HCT116 (cell line): ENCODE results near the gene ALX4. TPM values are rescaled to one million over a fixed set of nuclear protein-coding genes. Genes with fewer than 3 reads are reported as not detected.

Experiments
- ATAC-seq: fragments of 200-7000 bp; cut with Tn5 transposase; 2 replicates; pipeline ENCODE4 v1.9.1; 2020; ENCODE audit warnings: mild to moderate bottlenecking, moderate library complexity
- BruUV-seq: library from RNA; stranded (reverse); fragments of 400-500 nt; replicated peaks from 2 replicates; lab custom pipeline; 2021; lab: Mats Ljungman, UMichigan
- CTCF ChIA-PET: fragments of 300-600 bp; sonication (Branson Sonifier 250); formaldehyde crosslinking; loops from one replicate; lab custom pipeline; 2021; ENCODE audit warnings: antibody characterized with exemption; lab: Charles Lee
- POLR2A ChIA-PET: fragments of 300-600, 350-600 bp; sonication (Branson Sonifier 250); formaldehyde crosslinking; loops from one replicate; lab custom pipeline; 2021; ENCODE audit warnings: antibody characterized with exemption; lab: Charles Lee
- RAD21 ChIA-PET, 2 experiments: fragments of 300-600 bp; sonication (Branson Sonifier 250); formaldehyde crosslinking; loops; one replicate each; lab custom pipeline; 2023; ENCODE audit warnings: low total read pairs in 2 of 2; ENCODE audit not compliant: uncharacterized antibody in 2 of 2, unreplicated experiment in 2 of 2, low non-redundant PET in 1 of 2; lab: Charles Lee
- DNase-seq: peaks from one replicate; pipeline ENCODE4 v3.0.0-alpha.2; 2010; ENCODE audit warnings: low read depth, low spot score
- H2AFZ ChIP-seq: fragments of 200-600 bp; shearing (Covaris generic), sonication (generic); 2 replicates; pipeline ENCODE4 v1.6.1; 2017; ENCODE audit warnings: low read depth, mixed run types, mixed read lengths, antibody characterized with exemption, low read length; ENCODE audit not compliant: poor library complexity, severe bottlenecking
- H3K27ac ChIP-seq: 2 replicates; pipeline ENCODE4 v1.5.1; 2012; ENCODE audit warnings: low read depth, low read length
- H3K27me3 ChIP-seq: fragments of 200-600 bp; sonication (generic); 2 replicates; pipeline ENCODE4 v1.6.1; 2016; ENCODE audit warnings: mixed run types, low read length, mixed read lengths; ENCODE audit not compliant: insufficient read depth
- H3K36me3 ChIP-seq, 2 experiments: fragments of 200-500 bp in 1 of 2; fragments of 200-600 bp in 1 of 2; sonication (Bioruptor generic) in 1 of 2; sonication (generic) in 1 of 2; 2 replicates each; pipeline versions ENCODE4 v1.5.1 to v1.6.1; 2014 to 2016; ENCODE audit warnings: low read length in 2 of 2, inconsistent platforms in 1 of 2, mixed read lengths in 1 of 2, mixed run types in 1 of 2; ENCODE audit not compliant: insufficient read depth in 2 of 2, control insufficient read depth in 1 of 2
- H3K4me1 ChIP-seq, 2 experiments: fragments of 200-600 bp in 1 of 2; sonication (generic) in 1 of 2; 2 replicates each; pipeline versions ENCODE4 v1.5.1 to v1.6.1; 2012 to 2017; ENCODE audit warnings: low read length in 2 of 2, inconsistent platforms in 1 of 2, mild to moderate bottlenecking in 1 of 2, mixed read lengths in 1 of 2, mixed run types in 1 of 2, moderate library complexity in 1 of 2; ENCODE audit not compliant: insufficient read depth in 2 of 2, control insufficient read depth in 1 of 2
- H3K4me2 ChIP-seq: fragments of 200-600 bp; sonication (generic); 2 replicates; pipeline ENCODE4 v1.6.1; 2017; ENCODE audit warnings: mixed run types, low read length, mixed read lengths
- H3K4me3 ChIP-seq, 2 experiments: fragments of 200-600 bp in 1 of 2; sonication (generic) in 1 of 2; replicated peaks in 1 of 2; 2 replicates each; pipeline ENCODE4 v1.5.1; 2011 to 2016; ENCODE audit warnings: low read length in 2 of 2, control low read depth in 1 of 2, low read depth in 1 of 2, mild to moderate bottlenecking in 1 of 2, mixed read lengths in 1 of 2, mixed run types in 1 of 2
- H3K79me2 ChIP-seq: fragments of 200-600 bp; sonication (generic); 2 replicates; pipeline ENCODE4 v1.6.1; 2017; ENCODE audit warnings: mild to moderate bottlenecking, mixed run types, low read length, moderate library complexity, mixed read lengths; ENCODE audit not compliant: insufficient read depth
- H3K9ac ChIP-seq: fragments of 200-600 bp; sonication (generic); 2 replicates; pipeline ENCODE4 v1.6.1; 2016; ENCODE audit warnings: low read length, mixed read lengths
- H3K9me2 ChIP-seq: fragments of 200-600 bp; sonication (generic), shearing (Covaris generic); 2 replicates; pipeline ENCODE4 v1.6.1; 2017; ENCODE audit warnings: mixed run types, mild to moderate bottlenecking, moderate library complexity; ENCODE audit not compliant: insufficient read depth
- H3K9me3 ChIP-seq, 2 experiments: fragments of 200-500 bp in 1 of 2; fragments of 200-600 bp in 1 of 2; sonication (Bioruptor generic) in 1 of 2; sonication (generic) in 1 of 2; 2 replicates each; pipeline ENCODE4 v1.6.1; 2014 to 2017; ENCODE audit warnings: low read length in 2 of 2, mixed read lengths in 2 of 2, inconsistent platforms in 1 of 2, low read depth in 1 of 2, mild to moderate bottlenecking in 1 of 2, mixed run types in 1 of 2, moderate library complexity in 1 of 2; ENCODE audit not compliant: control insufficient read depth in 1 of 2, insufficient read depth in 1 of 2
- H4K20me1 ChIP-seq: fragments of 200-600 bp; sonication (generic), shearing (Covaris generic); 2 replicates; pipeline ENCODE4 v1.6.1; 2017; ENCODE audit warnings: mixed run types, mild to moderate bottlenecking, moderate library complexity; ENCODE audit not compliant: insufficient read depth
- ELF1 ChIP-seq: IDR thresholded peaks from 2 replicates; pipeline ENCODE4 v1.6.1; 2012; ENCODE audit warnings: low read depth, borderline replicate concordance
- EZH2 ChIP-seq: fragments of 200-600 bp; sonication (generic); IDR thresholded peaks from 2 replicates; pipeline ENCODE4 v1.6.1; 2017; ENCODE audit warnings: antibody characterized with exemption, mixed run types
- EZH2phosphoT487 ChIP-seq: fragments of 200-600 bp; IDR thresholded peaks from 2 replicates; pipeline ENCODE4 v1.6.1; 2018; ENCODE audit warnings: antibody characterized with exemption, borderline replicate concordance
- JUND ChIP-seq: IDR thresholded peaks from 2 replicates; pipeline ENCODE4 v1.6.1; 2012
- MAX ChIP-seq: IDR thresholded peaks from 2 replicates; pipeline ENCODE4 v1.6.1; 2012
- POLR2A ChIP-seq: IDR thresholded peaks from 2 replicates; pipeline ENCODE4 v1.7.0; 2011; ENCODE audit warnings: borderline replicate concordance; ENCODE audit not compliant: insufficient read depth, insufficient read length; ENCODE audit errors: extremely low read depth
- POLR2AphosphoS5 ChIP-seq: IDR thresholded peaks from 2 replicates; pipeline ENCODE4 v1.6.1; 2011; ENCODE audit warnings: mild to moderate bottlenecking, low read depth, low read length, moderate library complexity
- RAD21 ChIP-seq: IDR thresholded peaks from 2 replicates; pipeline ENCODE4 v1.6.1; 2012; ENCODE audit warnings: low read depth, mild to moderate bottlenecking
- REST ChIP-seq: IDR thresholded peaks from 2 replicates; pipeline ENCODE4 v1.6.1; 2012; ENCODE audit warnings: low read depth
- SIN3A ChIP-seq: IDR thresholded peaks from 2 replicates; pipeline ENCODE4 v1.6.1; 2012; ENCODE audit warnings: low read depth
- SP1 ChIP-seq: IDR thresholded peaks from 2 replicates; pipeline ENCODE4 v1.6.1; 2012; ENCODE audit warnings: low read depth
- TCF7L2 ChIP-seq: IDR thresholded peaks from 2 replicates; pipeline ENCODE4 v1.7.0; 2011; ENCODE audit warnings: borderline replicate concordance, inconsistent platforms; ENCODE audit not compliant: insufficient read depth, insufficient read length; ENCODE audit errors: extremely low read depth
- YY1 ChIP-seq: IDR thresholded peaks from 2 replicates; pipeline ENCODE4 v1.6.1; 2011; ENCODE audit warnings: low read length, low read depth, moderate library complexity, mild to moderate bottlenecking; ENCODE audit not compliant: insufficient replicate concordance; ENCODE audit errors: extremely low read depth
- intact Hi-C: fragments of 100-400 bp; cut with micrococcal nuclease; formaldehyde crosslinking; loops from 2 replicates; pipeline ENCODE4 v1.10.0; 2022
- total RNA-seq: library from RNA; stranded (reverse); gene quantifications from one replicate; pipeline ENCODE4 v1.2.1, GENCODE V29; 2021; ENCODE audit not compliant: unreplicated experiment
- TF ChIP-seq, protein P1 (sequence below): IDR thresholded peaks from 2 replicates; pipeline ENCODE4 v1.6.1; 2012

ALX4 gene
- total RNA-seq, 1 experiment from 2014 or later: not detected

DNA sequence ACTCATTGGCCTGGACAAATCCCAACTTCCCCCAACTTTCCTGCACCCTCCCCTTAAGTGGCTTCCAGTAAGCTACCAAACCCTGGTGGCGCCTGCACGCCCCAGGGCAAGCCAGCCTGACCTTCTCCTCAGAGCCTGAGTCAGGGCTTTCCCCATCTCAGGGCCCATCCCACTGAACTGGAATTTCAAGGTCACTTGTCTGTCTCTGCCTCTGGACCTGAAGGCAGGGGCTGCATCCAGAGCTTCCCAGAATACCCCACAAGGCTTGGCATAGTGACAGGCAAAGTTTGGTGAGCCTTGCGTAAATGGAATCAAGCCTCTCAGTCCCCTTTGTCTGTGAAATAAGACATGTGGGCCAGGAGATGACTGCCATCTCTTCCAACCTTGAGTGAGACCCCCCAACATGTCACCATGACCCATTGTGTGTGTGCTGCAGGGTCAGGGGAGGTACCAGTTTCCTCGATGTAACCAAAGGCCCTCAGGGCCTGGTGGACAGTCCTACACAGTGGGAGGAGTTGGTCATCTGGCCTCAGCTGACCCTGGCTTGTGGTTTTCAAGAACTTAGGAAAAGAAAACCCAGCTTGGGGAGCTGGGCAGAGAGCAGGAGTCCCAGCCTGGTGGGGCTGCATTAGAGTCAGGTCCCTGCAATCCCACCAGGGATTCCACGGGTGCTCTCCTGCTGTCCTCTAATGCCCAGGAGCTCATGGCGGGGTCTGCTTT is 8.9 kb downstream of the ALX4 start:
- Histone ChIP-seq H3K27ac (no peak overlapping the region), H3K9ac (no peak overlapping the region), H3K9me2 (no peaks in the 10 kb centered on the region), H3K36me3 (no peaks in the 10 kb centered on the region), H3K4me2 (no peak overlapping the region), H3K79me2 (no peaks in the 10 kb centered on the region), H3K4me3 (no peak overlapping the region), H3K4me1 (peaks cover 2 to 21% of the 10 kb centered on the region in 2 experiments), H2AFZ (no peak overlapping the region), H4K20me1 (no peaks in the 10 kb centered on the region), H3K27me3 (no peaks in the 10 kb centered on the region), H3K9me3 (no peaks in the 10 kb centered on the region)
- BruUV-seq: no TSS peak
- ChIA-PET POLR2A (interaction anchor here (1.0 to 1.4 kb wide), 2 partner anchors 11 to 42 kb away, joined by 3 to 4 read pairs; no protein-coding TSS in a partner anchor), RAD21 (no interaction called here), CTCF (no interaction called here)
- ATAC-seq (0 out of 2 replicates have a peak, but pooled peaks have one; percentile 30), DNase-seq (no peak)
- TF ChIP-seq YY1 (no peak), POLR2A (peak; percentile 47)
- intact Hi-C loops: no loop called here

- POLR2A ChIA-PET: no interaction called here
- peaks cover 2 to 21% of the 10 kb centered on the region in 2 experiments for H3K4me1 ChIP-seq
- TF ChIP-seq RAD21: no peak
- TF ChIP-seq TCF7L2: no peak
- no peak for TF ChIP-seq MAX
- no peak for TF ChIP-seq EZH2
- TF ChIP-seq ELF1: no peak
- no peak for TF ChIP-seq SIN3A
- TF ChIP-seq SP1: no peak
- no peak for TF ChIP-seq EZH2phosphoT487
- TF ChIP-seq POLR2A: no peak
- TF ChIP-seq JUND: no peak
- TF ChIP-seq REST: no peak
- TF ChIP-seq, protein P1, sequence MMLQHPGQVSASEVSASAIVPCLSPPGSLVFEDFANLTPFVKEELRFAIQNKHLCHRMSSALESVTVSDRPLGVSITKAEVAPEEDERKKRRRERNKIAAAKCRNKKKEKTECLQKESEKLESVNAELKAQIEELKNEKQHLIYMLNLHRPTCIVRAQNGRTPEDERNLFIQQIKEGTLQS: no peak
- TF ChIP-seq POLR2AphosphoS5: no peak
- TF ChIP-seq, all 23 proteins: peak for 0
- Histone ChIP-seq H2AFZ (no peak overlapping the region), H3K9ac (no peak overlapping the region), H3K9me3 (no peaks in the 10 kb centered on the region), H3K27ac (no peak overlapping the region), H4K20me1 (no peaks in the 10 kb centered on the region), H3K36me3 (no peaks in the 10 kb centered on the region), H3K4me2 (no peak overlapping the region), H3K4me3 (no peak overlapping the region), H3K27me3 (no peaks in the 10 kb centered on the region), H3K79me2 (no peaks in the 10 kb centered on the region), H3K9me2 (no peaks in the 10 kb centered on the region)
- ChIA-PET RAD21 (no interaction called here), CTCF (interaction anchor here (0.6 to 0.9 kb wide), 2 partner anchors 8 to 13 kb away, joined by 3 to 4 read pairs; no protein-coding TSS in a partner anchor)
- no TSS peak for BruUV-seq
- intact Hi-C loops: no loop called here
- ATAC-seq (peak; percentile 59; the same call in 1 of the 2 replicates), DNase-seq (no peak)
These were observed 11.1 kb downstream of the ALX4 start for GRCh38 chr11:44298862-44299261.
